Loucy (cell line): Measurements from ENCODE around the gene LIN7B.
"Not testable (repeated sequence)": the region's sequence is repeated elsewhere in the genome, so short reads cannot be mapped to it uniquely, and the experiment has no call there.

Experiments
- H2AFZ ChIP-seq: fragments of 200-600 bp; sonication (generic); 2 replicates; pipeline ENCODE4 v1.6.0; 2016; ENCODE audit warnings: antibody characterized with exemption, mild to moderate bottlenecking, low read length, moderate library complexity
- H3F3A ChIP-seq: fragments of 200-600 bp; 2 replicates; pipeline ENCODE4 v1.6.0; 2016; ENCODE audit warnings: antibody characterized with exemption, low read depth, mild to moderate bottlenecking
- H3K27me3 ChIP-seq: fragments of 200-600 bp; sonication (generic); 2 replicates; pipeline ENCODE4 v1.6.1; 2014; ENCODE audit warnings: low read length, mild to moderate bottlenecking; ENCODE audit not compliant: insufficient read depth, poor library complexity, severe bottlenecking
- H3K36me3 ChIP-seq: fragments of 200-600 bp; sonication (generic); 2 replicates; pipeline ENCODE4 v1.6.1; 2016; ENCODE audit warnings: low read length; ENCODE audit not compliant: insufficient read depth
- H3K4me1 ChIP-seq: fragments of 200-600 bp; sonication (generic); 2 replicates; pipeline ENCODE4 v1.5.1; 2014; ENCODE audit warnings: low read length, mild to moderate bottlenecking; ENCODE audit not compliant: insufficient read depth, poor library complexity, severe bottlenecking
- H3K4me2 ChIP-seq: fragments of 200-600 bp; sonication (generic); 2 replicates; pipeline ENCODE4 v1.6.0; 2014; ENCODE audit warnings: antibody characterized with exemption, low read length, low read depth, mild to moderate bottlenecking; ENCODE audit not compliant: poor library complexity, severe bottlenecking
- H3K4me3 ChIP-seq: fragments of 200-600 bp; sonication (generic); 2 replicates; pipeline ENCODE4 v1.5.1; 2014; ENCODE audit warnings: low read length, mild to moderate bottlenecking, mixed read lengths; ENCODE audit not compliant: poor library complexity, severe bottlenecking
- H3K79me2 ChIP-seq: fragments of 200-600 bp; sonication (generic); 2 replicates; pipeline ENCODE4 v1.6.1; 2014; ENCODE audit warnings: low read length; ENCODE audit not compliant: insufficient read depth
- H3K9ac ChIP-seq: fragments of 200-600 bp; sonication (generic); 2 replicates; pipeline ENCODE4 v1.6.0; 2014; ENCODE audit warnings: mild to moderate bottlenecking, low read depth, low read length, moderate library complexity; ENCODE audit not compliant: poor library complexity, severe bottlenecking
- H3K9me2 ChIP-seq: fragments of 200-600 bp; sonication (generic); replicated peaks from 2 replicates; pipeline ENCODE4 v1.6.1; 2016; ENCODE audit warnings: low read depth, low read length, mixed read lengths
- H3K9me3 ChIP-seq: fragments of 200-600 bp; sonication (generic); 2 replicates; pipeline ENCODE4 v1.6.1; 2014; ENCODE audit warnings: mild to moderate bottlenecking, antibody characterized with exemption, low read length, low read depth; ENCODE audit not compliant: insufficient read depth
- H4K20me1 ChIP-seq: fragments of 200-600 bp; sonication (generic); 2 replicates; pipeline ENCODE4 v1.6.0; 2014; ENCODE audit warnings: antibody characterized with exemption, low read length, mild to moderate bottlenecking; ENCODE audit not compliant: insufficient read depth, poor library complexity, severe bottlenecking
- CTCF ChIP-seq: fragments of 200-600 bp; sonication (generic); conservative IDR thresholded peaks from 2 replicates; pipeline ENCODE4 v1.5.1; 2014; ENCODE audit warnings: mild to moderate bottlenecking, antibody characterized with exemption, low read length
- EZH2phosphoT487 ChIP-seq: fragments of 200-600 bp; IDR thresholded peaks from 2 replicates; pipeline ENCODE4 v1.6.1; 2018; ENCODE audit warnings: antibody characterized with exemption, mild to moderate bottlenecking, moderate library complexity, borderline replicate concordance

The LIN7B gene

GRCh38 chr19:49120325-49120683, 6.1 kb downstream of the LIN7B start:
- H3K9ac ChIP-seq, result no peak overlapping the region
- no peaks in the 10 kb centered on the region for H3K79me2 ChIP-seq

GRCh38 chr19:49120868-49121267, 6.7 kb downstream of the LIN7B start:
- Histone ChIP-seq H3K4me2 (no peak overlapping the region), H3K4me3 (no peak overlapping the region)

More at GRCh38 chr19:49120325-49120683, 6.1 kb downstream of the LIN7B start:
- H3F3A ChIP-seq, result no peaks in the 10 kb centered on the region
- no peak for TF ChIP-seq CTCF
- TF ChIP-seq EZH2phosphoT487, result no peak
- no peaks in the 10 kb centered on the region for H3K9me2 ChIP-seq
- H2AFZ ChIP-seq, result no peak overlapping the region; the same call in 1 of the 2 replicates
- peak overlapping the region; percentile 79 for H3K4me3 ChIP-seq
- no peaks in the 10 kb centered on the region for H4K20me1 ChIP-seq
- H3K9me3 ChIP-seq, result no peaks in the 10 kb centered on the region
- H3K4me1 ChIP-seq, result peaks cover 9% of the 10 kb centered on the region
- no peaks in the 10 kb centered on the region for H3K36me3 ChIP-seq
- H3K4me2 ChIP-seq, result peak overlapping the region; percentile 97
- H3K27me3 ChIP-seq, result no peaks in the 10 kb centered on the region

GRCh38 chr19:49121841-49122240, 7.7 kb downstream of the LIN7B start:
- not testable (repeated sequence) for H3K27me3 ChIP-seq, H4K20me1 ChIP-seq, H3K9ac ChIP-seq, H3K36me3 ChIP-seq, H3F3A ChIP-seq, H3K4me3 ChIP-seq, H3K4me1 ChIP-seq, H3K9me3 ChIP-seq, H3K4me2 ChIP-seq, H3K79me2 ChIP-seq, H2AFZ ChIP-seq, H3K9me2 ChIP-seq

More at GRCh38 chr19:49120868-49121267, 6.7 kb downstream of the LIN7B start:
- H3K9me3 ChIP-seq, result no peaks in the 10 kb centered on the region
- no peaks in the 10 kb centered on the region for H3K27me3 ChIP-seq
- H3F3A ChIP-seq, result no peaks in the 10 kb centered on the region
- H3K9me2 ChIP-seq, result no peaks in the 10 kb centered on the region
- H3K4me1 ChIP-seq, result peaks cover 9% of the 10 kb centered on the region
- H3K9ac ChIP-seq, result no peak overlapping the region
- H3K36me3 ChIP-seq, result no peaks in the 10 kb centered on the region
- TF ChIP-seq EZH2phosphoT487 (no peak), CTCF (no peak)
- no peaks in the 10 kb centered on the region for H4K20me1 ChIP-seq
- H2AFZ ChIP-seq, result no peak overlapping the region; the same call in 1 of the 2 replicates
- no peaks in the 10 kb centered on the region for H3K79me2 ChIP-seq

GRCh38 chr19:49123285-49123684, 9.1 kb downstream of the LIN7B start:
- H3K4me1 ChIP-seq, H3K79me2 ChIP-seq, H2AFZ ChIP-seq, H4K20me1 ChIP-seq, H3K9me2 ChIP-seq, H3K27me3 ChIP-seq, H3K9ac ChIP-seq, H3K36me3 ChIP-seq, H3K4me3 ChIP-seq, H3K4me2 ChIP-seq, H3K9me3 ChIP-seq, H3F3A ChIP-seq: not testable (repeated sequence)
